ENCODE data around the gene AFAP1L2. TPM values are rescaled to one million over a fixed set of nuclear protein-coding genes. Genes with fewer than 3 reads are reported as not detected.

Gene AFAP1L2
- total RNA-seq, 2 donors from 2014 or later, result 10.5 to 17.9 TPM

DNA sequence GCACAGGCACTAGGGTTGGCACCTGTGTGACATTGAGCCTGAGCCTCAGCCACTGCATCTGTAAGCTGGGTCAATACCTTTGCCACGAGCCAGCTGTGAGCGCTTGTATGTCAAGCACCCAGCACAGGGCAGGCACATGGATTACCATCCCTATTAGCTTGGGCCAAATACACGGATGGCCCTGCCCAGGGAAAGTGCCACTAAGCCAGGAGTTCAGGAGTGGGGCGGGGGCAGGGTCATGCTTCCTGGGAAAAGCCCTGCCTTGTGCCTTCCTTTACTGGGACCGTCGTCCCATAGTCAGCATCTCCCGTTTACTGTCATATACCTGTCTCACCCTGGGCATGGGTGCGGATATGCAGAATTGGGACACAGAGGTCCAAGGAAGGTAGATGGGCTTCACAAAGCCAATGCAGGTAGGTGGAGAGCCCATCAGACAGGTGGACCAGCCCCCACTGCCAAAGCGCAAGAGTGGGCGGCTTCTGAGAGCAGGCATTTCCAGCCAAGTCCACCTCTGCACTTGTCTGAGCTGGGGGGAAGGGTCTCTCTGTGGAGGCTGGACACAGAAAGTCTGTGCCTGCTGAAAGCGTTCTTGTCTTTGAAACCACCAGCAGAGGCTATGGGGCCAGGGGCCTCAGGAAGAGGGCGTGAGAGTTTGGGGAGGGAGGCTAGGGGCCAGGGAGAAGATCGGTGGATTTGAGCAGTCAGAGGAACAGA lies 92.6 kb downstream of the AFAP1L2 start:
- Histone ChIP-seq H3K27ac (no peak overlapping the region), H3K9me3 (no peaks in the 10 kb centered on the region), H3K27me3 (no peaks in the 10 kb centered on the region), H3K4me3 (no peak overlapping the region), H3K36me3 (replicated peaks in 1 of 2; ENCODE audit: insufficient read depth in 1 of 2, low read depth in 2 of 2) (peaks cover 0 to 2% of the 10 kb centered on the region in 2 donors), H3K4me1 (no peaks in the 10 kb centered on the region)
- DNase-seq, result no peak
- ATAC-seq, result no peak
- intact Hi-C loops (cut with DNase I), result no loop called here
- WGBS, 2 donors, result 75 to 86% methylated on average over 10 to 13 of the region's 13 CpGs
- TF ChIP-seq POLR2A (IDR thresholded peaks at IDR 0.05), result no peak
- TF ChIP-seq, protein P1, sequence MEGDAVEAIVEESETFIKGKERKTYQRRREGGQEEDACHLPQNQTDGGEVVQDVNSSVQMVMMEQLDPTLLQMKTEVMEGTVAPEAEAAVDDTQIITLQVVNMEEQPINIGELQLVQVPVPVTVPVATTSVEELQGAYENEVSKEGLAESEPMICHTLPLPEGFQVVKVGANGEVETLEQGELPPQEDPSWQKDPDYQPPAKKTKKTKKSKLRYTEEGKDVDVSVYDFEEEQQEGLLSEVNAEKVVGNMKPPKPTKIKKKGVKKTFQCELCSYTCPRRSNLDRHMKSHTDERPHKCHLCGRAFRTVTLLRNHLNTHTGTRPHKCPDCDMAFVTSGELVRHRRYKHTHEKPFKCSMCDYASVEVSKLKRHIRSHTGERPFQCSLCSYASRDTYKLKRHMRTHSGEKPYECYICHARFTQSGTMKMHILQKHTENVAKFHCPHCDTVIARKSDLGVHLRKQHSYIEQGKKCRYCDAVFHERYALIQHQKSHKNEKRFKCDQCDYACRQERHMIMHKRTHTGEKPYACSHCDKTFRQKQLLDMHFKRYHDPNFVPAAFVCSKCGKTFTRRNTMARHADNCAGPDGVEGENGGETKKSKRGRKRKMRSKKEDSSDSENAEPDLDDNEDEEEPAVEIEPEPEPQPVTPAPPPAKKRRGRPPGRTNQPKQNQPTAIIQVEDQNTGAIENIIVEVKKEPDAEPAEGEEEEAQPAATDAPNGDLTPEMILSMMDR (IDR thresholded peaks at IDR 0.05), result no peak

DNA sequence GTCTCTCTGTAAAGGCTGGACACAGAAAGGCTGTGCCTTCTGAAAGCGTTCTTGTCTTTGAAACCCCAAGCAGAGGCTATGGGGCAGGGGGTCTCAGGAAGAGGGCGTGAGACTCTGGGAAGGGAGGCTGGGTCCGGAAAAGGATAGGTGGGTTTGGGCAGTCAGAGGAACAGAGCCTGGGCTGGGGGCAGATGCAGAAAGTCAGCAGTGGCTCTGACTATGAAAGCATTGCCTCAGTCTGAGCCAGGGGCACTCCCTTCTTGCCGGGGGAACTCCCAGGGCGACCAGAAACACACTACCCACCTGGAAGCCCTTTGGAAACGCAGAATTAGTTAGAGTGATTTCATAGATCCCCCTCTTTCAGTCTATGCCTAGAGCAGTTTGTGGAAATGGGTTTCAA lies 93.3 kb downstream of the AFAP1L2 start:
- 74 to 77% methylated on average over 6 of the region's 6 CpGs for WGBS, 2 donors
- no peak for ATAC-seq
- DNase-seq, result no peak
- intact Hi-C loops (cut with DNase I), result no loop called here
- TF ChIP-seq, protein P1 (IDR thresholded peaks at IDR 0.05), result no peak
- TF ChIP-seq POLR2A (IDR thresholded peaks at IDR 0.05), result no peak
- Histone ChIP-seq H3K27ac (no peak overlapping the region), H3K4me1 (no peaks in the 10 kb centered on the region), H3K4me3 (no peak overlapping the region), H3K9me3 (no peaks in the 10 kb centered on the region), H3K27me3 (no peaks in the 10 kb centered on the region), H3K36me3 (replicated peaks in 1 of 2; ENCODE audit: insufficient read depth in 1 of 2, low read depth in 2 of 2) (peaks cover 0 to 2% of the 10 kb centered on the region in 2 donors)

DNA sequence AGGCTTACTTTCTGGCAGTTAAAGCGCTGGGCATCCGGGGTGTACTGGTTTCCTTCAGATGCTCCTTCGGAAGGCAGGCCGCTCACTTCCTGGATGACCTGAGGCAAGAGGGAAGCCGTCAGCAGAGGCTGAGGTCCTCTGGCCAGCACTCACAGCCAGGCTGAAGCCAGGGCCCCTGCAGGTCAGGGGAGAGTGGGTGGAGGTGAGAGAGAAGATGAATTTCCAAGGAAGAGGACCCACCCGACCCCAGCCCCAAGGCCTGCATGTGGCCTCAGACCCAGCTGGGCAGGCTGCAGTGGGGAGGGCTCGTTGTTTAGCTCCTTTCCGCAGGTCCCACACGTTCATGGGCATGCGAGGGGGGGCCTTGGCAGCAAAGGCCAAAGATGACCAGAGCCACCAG lies 94.0 kb downstream of the AFAP1L2 start:
- Histone ChIP-seq H3K4me3 (no peak overlapping the region), H3K27me3 (no peaks in the 10 kb centered on the region), H3K27ac (no peak overlapping the region), H3K9me3 (no peaks in the 10 kb centered on the region), H3K36me3 (replicated peaks in 1 of 2; ENCODE audit: insufficient read depth in 1 of 2, low read depth in 2 of 2) (peaks cover 0 to 2% of the 10 kb centered on the region in 2 donors), H3K4me1 (no peaks in the 10 kb centered on the region)
- 86% methylated on average over 5 to 9 of the region's 10 CpGs for WGBS, 2 donors
- ATAC-seq (no peak), DNase-seq (no peak)
- no peak for TF ChIP-seq POLR2A (IDR thresholded peaks at IDR 0.05)
- TF ChIP-seq, protein P1 (IDR thresholded peaks at IDR 0.05), result no peak
- intact Hi-C loops (cut with DNase I), result no loop called here

DNA sequence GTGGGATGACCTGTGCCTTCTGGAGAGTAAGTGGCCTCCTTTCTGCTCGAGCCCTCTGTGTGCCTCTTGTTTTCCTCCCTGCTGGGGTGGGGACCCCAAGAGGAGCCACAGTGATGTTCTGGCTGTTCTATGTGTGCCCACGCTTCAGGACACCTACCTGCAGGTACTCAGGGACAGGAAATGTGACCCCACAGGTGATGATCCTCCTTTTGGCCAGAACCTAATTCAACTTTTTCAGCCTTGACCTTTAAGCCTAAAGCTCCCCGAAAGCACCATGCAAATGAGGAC lies 95.0 kb downstream of the AFAP1L2 start:
- DNase-seq, result no peak
- Histone ChIP-seq H3K9me3 (no peaks in the 10 kb centered on the region), H3K4me3 (no peak overlapping the region), H3K4me1 (peaks cover 5% of the 10 kb centered on the region), H3K27ac (no peak overlapping the region), H3K36me3 (replicated peaks in 1 of 2; ENCODE audit: insufficient read depth in 1 of 2, low read depth in 2 of 2) (peaks cover 0 to 2% of the 10 kb centered on the region in 2 donors), H3K27me3 (no peaks in the 10 kb centered on the region)
- intact Hi-C loops (cut with DNase I), result loop anchor here (5.0 to 10.0 kb wide), 3 partner anchors 128 to 475 kb away; no protein-coding TSS in a partner anchor
- ATAC-seq, result no peak
- 70 to 77% methylated on average over 3 of the region's 3 CpGs for WGBS, 2 donors
- no peak for TF ChIP-seq POLR2A (IDR thresholded peaks at IDR 0.05)
- TF ChIP-seq, protein P1 (IDR thresholded peaks at IDR 0.05), result no peak

Measured in body of pancreas (tissue), 4 donors.